ENCODE measurements around the gene KLHL41.

KLHL41 gene

GRCh38 chr2:169479257-169480078 lies 30.0 kb upstream of the KLHL41 start, which contains the start of gene BBS5:
Gene BBS5 (plus strand): TSS chr2:169479494. CDS start chr2:169479554, 60 bp downstream.
- Histone ChIP-seq H3K27me3 (ENCODE audit: insufficient read depth, low read length, poor library complexity) (peaks cover 2% of the 10 kb centered on the region), H3K36me3 (ENCODE audit: control insufficient read depth, insufficient read depth, low read length) (no peaks in the 10 kb centered on the region), H3K4me2 (ENCODE audit: low read length) (peak within 1 kb of the TSS; percentile 69), H3K27ac (ENCODE audit: low read depth, low read length) (no peak within 1 kb of the TSS), H2BK120ac (ENCODE audit: low read depth, low read length) (no peak within 1 kb of the TSS), H4K8ac (ENCODE audit: low read depth, low read length) (no peak within 1 kb of the TSS), H4K5ac (ENCODE audit: low read length) (no peak within 1 kb of the TSS), H2BK5ac (ENCODE audit: low read length) (no peak within 1 kb of the TSS), H3K56ac (ENCODE audit: low read length) (peak within 1 kb of the TSS; percentile 83), H3K18ac (ENCODE audit: low read length) (no peak within 1 kb of the TSS), H3K4ac (ENCODE audit: low read depth, low read length) (no peak within 1 kb of the TSS), H2BK15ac (replicated peaks; ENCODE audit: low read depth) (no peak within 1 kb of the TSS), H3K23ac (ENCODE audit: low read length) (no peak within 1 kb of the TSS), H3K4me3 (ENCODE audit: low read length) (peak within 1 kb of the TSS; percentile 25), H3K9ac (ENCODE audit: low read length) (peak within 1 kb of the TSS; percentile 50), H3K79me1 (ENCODE audit: low read length) (no peaks in the 10 kb centered on the region), H3K79me2 (ENCODE audit: control insufficient read depth, insufficient read depth, low read length) (no peaks in the 10 kb centered on the region), H3K4me1 (ENCODE audit: control insufficient read depth, low read depth, low read length) (no peaks in the 10 kb centered on the region), H2AK5ac (ENCODE audit: low read length) (no peak within 1 kb of the TSS)
- WGBS (ENCODE audit: extremely low coverage, insufficient coverage, low lambda C conversion rate): no CpG with 5 or more reads among the region's 71 CpGs
- DNase-seq: peak; percentile 76

DNA sequence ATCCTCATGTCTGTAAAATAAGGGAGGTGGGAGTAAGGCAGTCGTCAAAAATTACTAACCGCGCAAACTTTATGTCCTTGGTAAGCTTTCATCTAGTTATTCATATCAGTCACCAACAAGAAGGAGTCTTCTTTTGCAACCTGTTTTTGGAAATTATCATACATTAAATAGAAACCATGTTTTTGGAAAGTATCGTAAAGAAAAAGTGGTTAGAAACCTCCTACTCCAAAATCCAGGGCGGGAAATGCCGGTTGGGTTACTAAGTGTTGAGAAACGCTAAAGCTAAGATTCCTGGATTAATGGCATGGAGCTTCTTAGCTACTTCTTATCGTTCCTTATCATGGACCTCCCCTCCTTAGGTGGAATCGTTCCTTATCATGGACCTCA lies 29.4 kb upstream of the KLHL41 start:
- Histone ChIP-seq H3K4me1 (ENCODE audit: control insufficient read depth, low read depth, low read length) (no peaks in the 10 kb centered on the region), H3K4me2 (ENCODE audit: low read length) (peak overlapping the region; percentile 69), H2BK5ac (ENCODE audit: low read length) (no peak overlapping the region), H3K18ac (ENCODE audit: low read length) (no peak overlapping the region), H3K79me1 (ENCODE audit: low read length) (no peaks in the 10 kb centered on the region), H3K4me3 (ENCODE audit: low read length) (peak overlapping the region; percentile 25), H3K36me3 (ENCODE audit: control insufficient read depth, insufficient read depth, low read length) (no peaks in the 10 kb centered on the region), H3K27ac (ENCODE audit: low read depth, low read length) (no peak overlapping the region), H2AK5ac (ENCODE audit: low read length) (no peak overlapping the region), H2BK120ac (ENCODE audit: low read depth, low read length) (no peak overlapping the region), H3K23ac (ENCODE audit: low read length) (no peak overlapping the region), H4K8ac (ENCODE audit: low read depth, low read length) (no peak overlapping the region), H4K5ac (ENCODE audit: low read length) (no peak overlapping the region), H3K4ac (ENCODE audit: low read depth, low read length) (no peak overlapping the region), H2BK15ac (replicated peaks; ENCODE audit: low read depth) (no peak overlapping the region), H3K27me3 (ENCODE audit: insufficient read depth, low read length, poor library complexity) (peaks cover 2% of the 10 kb centered on the region), H3K9ac (ENCODE audit: low read length) (peak overlapping the region; percentile 50), H3K56ac (ENCODE audit: low read length) (peak overlapping the region; percentile 83), H3K79me2 (ENCODE audit: control insufficient read depth, insufficient read depth, low read length) (no peaks in the 10 kb centered on the region)
- no CpG with 5 or more reads among the region's 9 CpGs for WGBS (ENCODE audit: extremely low coverage, insufficient coverage, low lambda C conversion rate)
- DNase-seq: peak; percentile 11

DNA sequence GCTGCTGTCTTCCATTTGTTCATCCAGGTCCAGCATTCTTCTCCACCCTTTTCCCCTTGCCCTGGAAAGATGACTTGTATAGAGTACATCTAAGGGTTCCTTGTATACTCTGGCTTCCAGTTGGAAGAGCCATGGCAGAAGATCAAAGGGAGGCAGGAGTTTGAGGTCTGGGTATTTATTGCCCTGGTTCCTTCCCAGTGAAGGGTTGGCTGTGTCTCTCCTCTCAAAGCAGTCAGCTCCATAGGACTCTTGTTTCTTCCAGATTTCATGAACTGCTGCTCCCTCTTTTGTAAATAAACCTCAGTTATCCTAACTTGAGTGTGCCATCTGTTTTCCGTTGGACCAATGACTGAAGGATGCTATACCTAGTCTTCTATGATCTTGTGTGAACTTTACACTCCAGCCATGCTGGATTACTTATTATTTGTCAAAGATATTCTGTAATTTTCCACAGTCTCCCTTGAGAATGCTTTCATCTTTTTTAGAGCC lies 23.8 kb upstream of the KLHL41 start:
- H3K9ac ChIP-seq (ENCODE audit: low read length): no peak overlapping the region
- H2BK5ac ChIP-seq (ENCODE audit: low read length): no peak overlapping the region
- H3K4ac ChIP-seq (ENCODE audit: low read depth, low read length): no peak overlapping the region
- H2AK5ac ChIP-seq (ENCODE audit: low read length): no peak overlapping the region
- no peaks in the 10 kb centered on the region for H3K27me3 ChIP-seq (ENCODE audit: insufficient read depth, low read length, poor library complexity)
- H3K56ac ChIP-seq (ENCODE audit: low read length): no peak overlapping the region
- H3K36me3 ChIP-seq (ENCODE audit: control insufficient read depth, insufficient read depth, low read length): no peaks in the 10 kb centered on the region
- H2BK120ac ChIP-seq (ENCODE audit: low read depth, low read length): no peak overlapping the region
- H3K4me3 ChIP-seq (ENCODE audit: low read length): no peak overlapping the region
- no peak overlapping the region for H2BK15ac ChIP-seq (replicated peaks; ENCODE audit: low read depth)
- H3K23ac ChIP-seq (ENCODE audit: low read length): no peak overlapping the region
- no peak for DNase-seq
- H3K4me2 ChIP-seq (ENCODE audit: low read length): no peak overlapping the region
- no peak overlapping the region for H4K8ac ChIP-seq (ENCODE audit: low read depth, low read length)
- H3K18ac ChIP-seq (ENCODE audit: low read length): no peak overlapping the region
- no peak overlapping the region for H4K5ac ChIP-seq (ENCODE audit: low read length)
- no peak overlapping the region for H3K27ac ChIP-seq (ENCODE audit: low read depth, low read length)
- WGBS (ENCODE audit: extremely low coverage, insufficient coverage, low lambda C conversion rate): no CpG with 5 or more reads among the region's 1 CpG
- no peaks in the 10 kb centered on the region for H3K4me1 ChIP-seq (ENCODE audit: control insufficient read depth, low read depth, low read length)
- no peaks in the 10 kb centered on the region for H3K79me2 ChIP-seq (ENCODE audit: control insufficient read depth, insufficient read depth, low read length)
- no peaks in the 10 kb centered on the region for H3K79me1 ChIP-seq (ENCODE audit: low read length)

DNA sequence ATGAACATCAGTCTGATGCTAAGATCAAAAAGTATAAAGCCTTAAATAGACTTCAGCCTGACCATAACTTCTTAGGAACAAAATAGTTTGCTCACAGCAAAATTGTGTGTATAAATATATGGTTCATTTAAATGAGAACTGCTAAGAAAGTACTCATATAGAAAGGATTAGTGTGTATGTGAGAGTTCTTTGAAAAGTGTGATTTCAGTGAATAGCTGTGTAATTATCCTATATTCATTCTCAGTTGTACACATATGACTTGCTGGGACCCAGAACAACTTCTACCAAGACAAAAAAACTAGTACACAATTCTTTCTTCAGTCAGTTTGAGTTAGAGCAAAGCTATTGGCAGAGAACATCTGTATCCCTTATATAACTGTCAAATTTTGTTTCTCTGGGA lies 23.0 kb upstream of the KLHL41 start:
- Histone ChIP-seq H4K8ac (ENCODE audit: low read depth, low read length) (no peak overlapping the region), H3K18ac (ENCODE audit: low read length) (no peak overlapping the region), H2AK5ac (ENCODE audit: low read length) (no peak overlapping the region), H3K36me3 (ENCODE audit: control insufficient read depth, insufficient read depth, low read length) (no peaks in the 10 kb centered on the region), H3K79me1 (ENCODE audit: low read length) (no peaks in the 10 kb centered on the region), H2BK120ac (ENCODE audit: low read depth, low read length) (no peak overlapping the region), H3K23ac (ENCODE audit: low read length) (no peak overlapping the region), H3K4ac (ENCODE audit: low read depth, low read length) (no peak overlapping the region), H3K4me1 (ENCODE audit: control insufficient read depth, low read depth, low read length) (no peaks in the 10 kb centered on the region), H3K9ac (ENCODE audit: low read length) (no peak overlapping the region), H3K79me2 (ENCODE audit: control insufficient read depth, insufficient read depth, low read length) (no peaks in the 10 kb centered on the region), H3K27ac (ENCODE audit: low read depth, low read length) (no peak overlapping the region), H2BK15ac (replicated peaks; ENCODE audit: low read depth) (no peak overlapping the region), H2BK5ac (ENCODE audit: low read length) (no peak overlapping the region), H3K56ac (ENCODE audit: low read length) (no peak overlapping the region), H3K27me3 (ENCODE audit: insufficient read depth, low read length, poor library complexity) (no peaks in the 10 kb centered on the region), H3K4me3 (ENCODE audit: low read length) (no peak overlapping the region), H4K5ac (ENCODE audit: low read length) (no peak overlapping the region), H3K4me2 (ENCODE audit: low read length) (no peak overlapping the region)
- DNase-seq: no peak

DNA sequence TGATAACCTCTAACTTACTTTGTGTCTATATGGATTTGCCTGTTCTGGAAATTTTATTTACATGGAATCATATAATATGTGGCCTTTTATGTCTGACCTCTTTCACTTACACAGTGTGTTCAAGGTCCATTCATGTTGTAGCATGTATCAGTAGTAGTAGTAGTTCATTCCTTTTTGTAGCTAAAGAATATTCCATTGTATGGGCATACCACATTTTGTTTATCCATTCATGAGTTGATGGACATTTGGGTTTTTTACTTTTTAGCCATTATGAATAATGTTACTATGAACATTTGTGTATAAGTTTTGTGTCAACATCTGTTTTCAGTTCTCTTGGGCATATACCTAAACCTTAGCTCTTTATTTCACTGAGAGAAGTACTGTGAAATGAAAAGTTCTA lies 18.7 kb upstream of the KLHL41 start:
- H3K23ac ChIP-seq (ENCODE audit: low read length): no peak overlapping the region
- no peak overlapping the region for H3K4ac ChIP-seq (ENCODE audit: low read depth, low read length)
- H3K4me2 ChIP-seq (ENCODE audit: low read length): no peak overlapping the region
- no peak overlapping the region for H2BK15ac ChIP-seq (replicated peaks; ENCODE audit: low read depth)
- no peak for DNase-seq
- H3K27me3 ChIP-seq (ENCODE audit: insufficient read depth, low read length, poor library complexity): no peaks in the 10 kb centered on the region
- H2BK5ac ChIP-seq (ENCODE audit: low read length): no peak overlapping the region
- no peak overlapping the region for H2BK120ac ChIP-seq (ENCODE audit: low read depth, low read length)
- H4K8ac ChIP-seq (ENCODE audit: low read depth, low read length): no peak overlapping the region
- H3K9ac ChIP-seq (ENCODE audit: low read length): no peak overlapping the region
- H2AK5ac ChIP-seq (ENCODE audit: low read length): no peak overlapping the region
- H3K79me1 ChIP-seq (ENCODE audit: low read length): no peaks in the 10 kb centered on the region
- no peaks in the 10 kb centered on the region for H3K79me2 ChIP-seq (ENCODE audit: control insufficient read depth, insufficient read depth, low read length)
- no peak overlapping the region for H3K56ac ChIP-seq (ENCODE audit: low read length)
- H3K4me3 ChIP-seq (ENCODE audit: low read length): no peak overlapping the region
- no peak overlapping the region for H3K18ac ChIP-seq (ENCODE audit: low read length)
- no peak overlapping the region for H4K5ac ChIP-seq (ENCODE audit: low read length)
- no peaks in the 10 kb centered on the region for H3K4me1 ChIP-seq (ENCODE audit: control insufficient read depth, low read depth, low read length)
- H3K36me3 ChIP-seq (ENCODE audit: control insufficient read depth, insufficient read depth, low read length): no peaks in the 10 kb centered on the region
- H3K27ac ChIP-seq (ENCODE audit: low read depth, low read length): no peak overlapping the region

DNA sequence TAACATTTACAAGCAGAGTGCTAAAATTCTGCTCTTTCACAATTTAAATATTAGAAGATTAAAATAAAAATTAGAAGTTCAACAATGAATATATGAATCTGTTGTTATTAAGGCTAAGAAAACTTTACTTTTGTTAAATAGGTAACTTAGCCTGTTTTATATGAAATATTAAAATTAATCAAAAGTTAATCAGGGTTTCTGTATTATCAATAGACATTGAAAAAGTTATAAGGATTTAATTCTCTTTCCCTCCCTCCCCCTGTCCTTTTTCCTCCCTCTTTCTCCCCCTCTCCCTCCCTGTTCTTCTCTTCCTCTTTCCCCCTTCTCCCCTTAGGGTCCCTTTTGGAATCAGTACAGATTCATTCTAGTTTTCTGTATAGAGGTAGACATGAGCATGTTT lies 18.1 kb upstream of the KLHL41 start:
- no peak overlapping the region for H3K27ac ChIP-seq (ENCODE audit: low read depth, low read length)
- no peak overlapping the region for H3K4me3 ChIP-seq (ENCODE audit: low read length)
- H3K4me2 ChIP-seq (ENCODE audit: low read length): no peak overlapping the region
- H4K5ac ChIP-seq (ENCODE audit: low read length): no peak overlapping the region
- no peaks in the 10 kb centered on the region for H3K36me3 ChIP-seq (ENCODE audit: control insufficient read depth, insufficient read depth, low read length)
- no peak overlapping the region for H2BK15ac ChIP-seq (replicated peaks; ENCODE audit: low read depth)
- no peak overlapping the region for H3K23ac ChIP-seq (ENCODE audit: low read length)
- no peak overlapping the region for H2BK120ac ChIP-seq (ENCODE audit: low read depth, low read length)
- H3K79me2 ChIP-seq (ENCODE audit: control insufficient read depth, insufficient read depth, low read length): no peaks in the 10 kb centered on the region
- no peaks in the 10 kb centered on the region for H3K4me1 ChIP-seq (ENCODE audit: control insufficient read depth, low read depth, low read length)
- DNase-seq: no peak
- H3K4ac ChIP-seq (ENCODE audit: low read depth, low read length): no peak overlapping the region
- H2AK5ac ChIP-seq (ENCODE audit: low read length): no peak overlapping the region
- no peaks in the 10 kb centered on the region for H3K27me3 ChIP-seq (ENCODE audit: insufficient read depth, low read length, poor library complexity)
- H3K56ac ChIP-seq (ENCODE audit: low read length): no peak overlapping the region
- no peak overlapping the region for H2BK5ac ChIP-seq (ENCODE audit: low read length)
- H3K9ac ChIP-seq (ENCODE audit: low read length): no peak overlapping the region
- H3K79me1 ChIP-seq (ENCODE audit: low read length): no peaks in the 10 kb centered on the region
- no peak overlapping the region for H3K18ac ChIP-seq (ENCODE audit: low read length)
- H4K8ac ChIP-seq (ENCODE audit: low read depth, low read length): no peak overlapping the region

Measured in mesendoderm (in vitro differentiated cells).